Kidney capillary endothelial cell (primary cell): ENCODE results near the gene TIMM10.

Source experiments
- DNase-seq: peaks from one replicate; pipeline ENCODE4 v3.0.0-alpha.2; 2018; ENCODE audit warnings: low spot score

Gene TIMM10, protein sequence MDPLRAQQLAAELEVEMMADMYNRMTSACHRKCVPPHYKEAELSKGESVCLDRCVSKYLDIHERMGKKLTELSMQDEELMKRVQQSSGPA

DNA sequence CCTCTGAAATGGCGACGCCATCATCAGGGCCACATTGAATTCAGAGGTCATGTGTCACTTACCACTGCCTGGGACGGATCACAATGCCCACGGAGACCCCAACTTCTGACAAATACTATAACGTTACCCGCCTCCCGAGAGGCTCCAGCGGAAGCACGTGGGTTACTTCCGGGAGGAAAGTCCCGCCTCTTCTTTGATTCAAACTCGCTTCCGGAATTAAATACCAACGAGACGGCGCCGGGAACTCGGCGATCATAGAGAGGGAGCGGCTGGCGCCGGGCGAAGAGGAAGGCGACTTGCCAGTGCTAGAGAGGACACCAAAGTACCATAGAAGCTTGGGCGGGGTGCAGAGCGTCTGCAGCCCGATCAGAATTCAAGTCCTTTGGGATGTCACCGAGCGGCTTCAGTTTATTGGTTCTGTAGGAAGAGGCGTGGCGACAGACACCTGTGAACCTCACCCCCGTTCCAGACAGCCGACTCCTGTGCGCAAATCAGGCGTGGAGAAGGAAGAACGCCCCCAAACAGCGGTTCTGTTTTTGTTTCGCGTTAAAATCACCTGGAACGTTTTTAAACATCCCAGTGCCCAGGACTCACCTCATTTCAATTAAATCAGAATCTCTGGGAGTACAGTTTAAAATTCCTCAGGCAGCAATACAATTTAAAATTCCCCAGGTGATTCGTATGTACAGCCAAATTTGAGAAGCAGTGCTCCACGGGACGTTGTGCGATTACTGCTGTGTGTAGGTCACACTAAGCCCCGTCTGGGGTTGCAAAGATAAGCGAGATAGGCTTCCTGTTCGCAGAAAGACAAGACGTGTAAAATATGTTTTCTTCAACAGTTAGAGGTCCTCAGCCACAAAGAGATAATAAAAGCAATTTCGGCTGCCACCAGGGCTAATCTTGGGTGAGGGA, at the start of gene TIMM10:
TSS of gene TIMM10 (minus strand) at position 159 of the 912 bp plus-strand sequence. CDS start 565 bp downstream, outside the sequence.
- peak; percentile 94 for DNase-seq

- no peak for DNase-seq
These were observed 43.5 kb upstream of the TIMM10 start for GRCh38 chr11:57574061-57574460.

- DNase-seq, result no peak
These were observed 41.1 kb upstream of the TIMM10 start for GRCh38 chr11:57571606-57572005.

GRCh38 chr11:57568330-57568766, 37.8 kb upstream of the TIMM10 start:
- DNase-seq, result peak; percentile 74

DNA sequence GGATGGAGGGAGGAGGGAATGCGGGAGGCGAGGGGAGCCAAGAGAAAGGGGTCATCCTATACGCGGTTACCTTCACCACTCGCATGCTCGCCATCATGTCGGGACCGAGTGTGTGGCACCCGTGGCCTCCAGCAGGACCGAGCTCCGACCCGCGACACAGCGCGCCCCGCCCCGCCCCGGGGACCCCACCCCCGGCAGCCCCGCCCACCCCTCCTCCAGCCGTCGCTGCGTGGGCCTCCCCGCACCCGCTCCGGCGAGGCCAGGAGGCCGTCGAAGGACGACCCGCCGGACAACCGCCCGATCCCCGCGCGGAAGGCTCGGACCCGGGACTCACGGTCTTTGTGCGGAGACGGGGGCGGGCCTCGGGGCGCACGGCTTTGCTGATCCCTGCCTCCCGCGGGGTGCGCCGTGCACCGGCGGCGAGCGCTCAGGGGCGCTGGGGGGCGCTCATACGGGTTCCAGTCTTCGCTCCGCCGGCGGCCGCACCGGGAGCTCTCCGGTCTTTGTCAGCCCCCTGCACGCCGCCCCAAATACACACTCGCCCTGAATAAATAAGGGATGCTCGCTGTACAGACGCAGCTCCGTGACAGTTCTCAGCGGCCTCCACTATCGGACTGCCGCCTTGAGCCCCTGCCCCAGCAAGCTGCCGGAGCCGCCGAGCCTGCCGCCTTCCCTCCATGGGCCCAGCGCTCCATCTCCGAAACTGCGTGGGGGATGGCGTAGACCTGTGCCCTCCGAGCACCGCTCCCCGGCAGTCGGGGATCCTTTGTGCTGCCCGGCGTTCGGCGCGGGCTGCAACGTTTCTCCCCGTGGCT, 37.2 kb upstream of the TIMM10 start, which contains the start of gene UBE2L6:
TSS of gene UBE2L6 (minus strand) at position 158 of the 815 bp plus-strand sequence. CDS start at position 97, 61 bp downstream.
- DNase-seq, result no peak

- DNase-seq, result no peak
These were observed 36.5 kb upstream of the TIMM10 start for GRCh38 chr11:57566905-57567514.

DNA sequence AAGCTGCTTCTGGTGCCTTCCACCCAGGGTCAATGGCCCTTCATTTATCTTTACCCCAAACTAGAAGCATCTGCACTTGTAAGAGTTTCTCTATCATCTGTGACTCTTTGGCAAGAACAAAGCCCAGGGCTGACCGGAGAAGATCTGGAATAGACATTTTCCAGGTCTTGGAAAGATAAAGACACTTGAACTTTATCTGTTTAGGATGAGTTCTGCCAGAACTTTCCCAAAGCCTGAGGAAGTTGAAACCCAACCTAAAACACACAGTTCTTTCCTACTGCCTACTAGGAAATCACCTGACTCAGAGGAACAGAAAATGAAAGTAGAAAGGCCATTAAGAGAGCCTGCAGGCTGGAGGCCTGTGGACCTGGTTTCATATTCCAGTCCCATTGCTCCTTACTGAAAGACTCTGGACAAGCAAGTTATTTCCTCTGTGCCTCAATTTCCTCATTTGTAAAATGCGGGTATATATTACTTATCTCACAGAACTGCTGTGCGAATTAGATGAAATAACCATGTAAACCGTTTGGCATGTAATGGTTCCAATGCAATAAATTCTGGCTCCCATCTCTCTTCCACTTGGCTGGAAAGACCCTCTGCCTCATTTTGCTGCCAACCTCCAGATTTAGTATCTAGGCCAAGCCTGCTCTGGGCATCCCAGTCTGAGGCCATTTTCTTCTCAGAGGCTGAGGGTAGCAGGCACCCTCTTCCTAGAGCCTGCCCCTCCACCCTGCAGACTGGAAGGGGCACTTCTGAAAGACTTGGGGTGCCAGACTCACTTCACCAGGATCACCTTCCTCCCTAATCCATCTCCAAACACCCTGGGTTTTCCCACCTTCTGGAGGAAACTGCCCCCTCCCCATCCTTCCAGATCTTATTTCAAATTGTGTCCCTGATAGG, 35.7 kb upstream of the TIMM10 start:
- no peak for DNase-seq

DNA sequence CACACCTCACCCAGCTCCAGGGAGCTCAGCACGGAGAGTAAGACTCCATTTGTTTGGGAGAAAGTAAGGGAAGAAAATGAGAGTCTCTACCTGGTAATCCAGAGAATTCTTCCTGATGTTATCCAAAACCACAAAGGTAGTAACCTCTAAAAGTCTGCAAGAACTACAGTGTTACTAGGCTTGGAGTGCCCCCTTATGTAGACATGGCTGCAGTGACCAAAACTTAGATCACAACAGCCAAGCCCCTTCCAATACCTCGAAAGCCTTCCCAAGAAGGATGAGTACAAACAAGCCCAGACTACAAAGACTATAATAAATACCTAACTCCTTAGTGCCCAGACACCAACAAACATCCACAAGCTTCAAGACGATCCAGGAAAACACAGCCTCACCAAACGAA, 32.0 kb upstream of the TIMM10 start:
- DNase-seq, result no peak

DNA sequence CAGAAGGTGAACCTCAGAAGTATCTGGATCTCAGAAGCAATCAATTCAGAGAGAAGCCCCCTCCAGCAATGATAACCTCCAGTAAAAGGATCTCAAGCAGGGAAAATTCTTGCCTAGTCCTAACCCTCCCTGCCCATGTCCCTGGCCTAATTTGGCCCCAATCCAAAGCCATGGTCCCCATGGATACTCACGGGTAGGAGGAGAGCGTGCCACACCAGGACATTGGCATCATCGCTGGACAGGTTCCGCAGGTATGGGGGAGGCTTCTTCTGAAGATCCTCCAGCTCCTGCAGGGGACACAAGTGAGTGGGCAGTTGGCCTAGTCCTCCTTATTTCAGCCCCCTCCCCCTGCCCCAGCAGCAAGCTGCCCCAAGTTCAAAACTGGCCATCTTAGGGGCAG, 29.6 kb upstream of the TIMM10 start:
- DNase-seq, result no peak

- no peak for DNase-seq
These were observed 25.5 kb upstream of the TIMM10 start for GRCh38 chr11:57556041-57556440.

DNA sequence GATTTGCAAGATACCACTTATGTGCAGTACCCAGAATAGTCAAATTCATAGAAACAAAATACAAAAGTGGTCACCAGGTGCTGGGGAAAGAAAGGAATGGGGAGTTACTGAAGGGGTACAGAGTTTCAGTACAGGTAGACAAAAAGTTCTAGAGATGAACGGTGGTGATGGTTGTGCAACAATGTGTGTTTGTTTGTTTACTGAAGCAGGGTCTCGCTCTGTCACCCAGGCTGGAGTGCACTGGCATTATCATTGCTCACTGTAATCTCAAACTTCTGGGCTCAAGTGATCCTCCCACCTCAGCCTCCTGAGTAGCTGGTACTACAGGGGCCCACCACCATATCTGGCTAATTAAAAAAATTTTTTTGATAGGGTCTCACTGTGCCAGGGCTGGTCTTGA, 24.8 kb upstream of the TIMM10 start:
- no peak for DNase-seq

GRCh38 chr11:57552479-57552878, 21.9 kb upstream of the TIMM10 start:
- DNase-seq, result no peak

GRCh38 chr11:57551941-57552340, 21.4 kb upstream of the TIMM10 start:
- DNase-seq, result no peak

- no peak for DNase-seq
These were observed 19.4 kb upstream of the TIMM10 start for GRCh38 chr11:57549983-57550382.

DNA sequence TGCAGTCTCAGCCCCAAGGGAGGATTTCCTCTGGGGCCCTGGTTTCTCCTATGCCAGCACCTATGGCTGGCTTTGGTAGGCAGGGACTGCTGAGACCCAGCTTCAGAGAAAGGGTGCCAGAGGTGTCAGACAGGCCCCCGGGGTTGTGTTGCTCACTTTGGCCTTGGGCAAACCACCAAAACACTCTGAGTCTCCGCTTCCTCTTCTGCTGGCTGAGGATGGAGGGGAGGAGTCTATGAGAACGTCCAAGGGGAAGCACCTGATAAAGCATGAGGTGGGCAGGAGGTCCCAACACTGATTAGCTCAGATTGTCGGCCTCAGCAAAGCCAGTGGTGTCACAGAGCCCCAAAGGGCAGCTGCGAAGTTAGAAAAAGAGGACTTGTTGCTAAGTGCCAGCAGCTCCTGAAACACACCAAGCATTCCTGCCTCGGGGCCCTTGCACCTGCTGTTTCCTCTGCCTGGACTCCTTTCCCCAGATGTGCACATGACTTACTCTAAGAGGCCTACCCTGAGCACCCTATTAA, 17.4 kb upstream of the TIMM10 start:
- DNase-seq, result no peak

GRCh38 chr11:57546869-57547475, 16.4 kb upstream of the TIMM10 start:
- peak; percentile 44 for DNase-seq

DNA sequence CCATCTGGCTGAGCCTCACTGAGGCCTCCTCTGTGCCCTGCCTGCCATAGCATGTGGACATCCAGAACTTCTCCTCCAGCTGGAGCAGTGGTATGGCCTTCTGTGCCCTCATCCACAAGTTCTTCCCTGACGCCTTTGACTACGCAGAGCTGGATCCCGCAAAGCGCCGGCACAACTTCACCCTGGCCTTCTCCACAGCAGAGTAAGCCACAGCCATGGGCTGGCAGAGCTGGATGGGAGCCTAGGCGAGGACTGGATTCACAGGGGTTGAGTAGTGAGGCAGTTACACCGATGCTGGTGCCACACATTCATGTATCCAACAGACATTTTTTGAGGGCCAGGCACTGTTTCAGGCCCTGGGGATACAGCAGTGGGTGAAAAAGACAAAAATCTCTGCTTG, 15.9 kb upstream of the TIMM10 start:
- DNase-seq, result no peak

- no peak for DNase-seq
These were observed 15.3 kb upstream of the TIMM10 start for GRCh38 chr11:57545883-57546282.

DNA sequence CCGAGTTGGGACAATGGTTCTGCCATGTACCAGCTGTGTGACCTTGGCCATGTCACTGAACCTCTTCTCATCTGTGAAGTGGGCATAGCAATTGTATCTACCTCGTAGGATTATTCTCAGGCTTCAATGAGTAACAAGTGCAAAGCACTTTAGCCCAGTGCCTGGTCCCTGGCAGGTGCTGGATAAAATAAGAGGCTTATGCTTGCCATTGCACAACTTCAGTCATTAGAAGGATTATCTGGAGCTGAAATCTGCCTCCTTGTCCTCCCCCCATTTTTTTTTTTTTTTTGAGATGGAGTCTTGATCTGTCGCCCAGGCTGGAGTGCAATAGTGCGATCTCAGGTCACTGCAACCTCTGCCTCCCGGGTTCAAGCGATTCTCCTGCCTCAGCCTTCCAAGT, 14.0 kb upstream of the TIMM10 start:
- no peak for DNase-seq

DNA sequence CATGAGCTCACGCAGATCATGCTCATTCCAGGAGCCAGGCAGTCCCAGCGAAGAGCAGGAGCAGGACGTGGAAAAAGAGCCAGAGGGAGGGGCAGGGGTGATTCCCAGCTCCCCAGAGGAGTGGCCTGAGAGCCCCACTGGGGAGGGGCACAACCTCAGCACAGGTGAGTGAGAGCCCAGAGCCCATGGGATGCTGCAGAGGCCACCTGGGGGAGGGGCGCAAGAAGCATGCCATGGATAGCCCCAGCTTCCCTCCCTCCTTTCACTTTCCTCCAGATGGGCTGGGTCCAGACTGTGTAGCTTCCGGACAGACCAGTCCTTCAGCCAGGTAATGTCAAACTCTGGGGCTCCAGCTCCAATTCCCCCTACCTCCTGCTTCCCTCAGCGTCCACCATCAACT, 13.0 kb upstream of the TIMM10 start:
- no peak for DNase-seq
